Measurements from ENCODE around the gene RGPD3.

Gene RGPD3

DNA sequence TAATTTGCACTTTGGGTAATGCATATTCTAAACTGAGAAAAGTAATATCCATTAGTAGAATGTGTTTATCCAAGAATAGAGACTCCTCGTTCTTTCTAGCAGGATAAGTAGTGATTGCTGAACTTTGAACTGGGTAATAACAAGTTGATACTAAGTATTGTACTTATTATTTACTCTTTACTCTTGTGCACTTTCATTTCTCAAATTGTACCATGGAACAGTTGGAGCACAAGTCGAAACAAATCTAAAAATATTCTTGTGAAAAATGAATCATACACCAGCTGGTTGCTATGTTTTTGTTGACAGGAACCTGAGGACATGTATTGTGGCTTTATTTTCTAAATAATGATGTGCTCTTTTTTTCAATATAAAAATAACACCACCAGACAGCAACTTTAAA, 111.9 kb downstream of the RGPD3 start:
- no peak for DNase-seq (ENCODE audit: low read depth)
- TF ChIP-seq, protein P1, sequence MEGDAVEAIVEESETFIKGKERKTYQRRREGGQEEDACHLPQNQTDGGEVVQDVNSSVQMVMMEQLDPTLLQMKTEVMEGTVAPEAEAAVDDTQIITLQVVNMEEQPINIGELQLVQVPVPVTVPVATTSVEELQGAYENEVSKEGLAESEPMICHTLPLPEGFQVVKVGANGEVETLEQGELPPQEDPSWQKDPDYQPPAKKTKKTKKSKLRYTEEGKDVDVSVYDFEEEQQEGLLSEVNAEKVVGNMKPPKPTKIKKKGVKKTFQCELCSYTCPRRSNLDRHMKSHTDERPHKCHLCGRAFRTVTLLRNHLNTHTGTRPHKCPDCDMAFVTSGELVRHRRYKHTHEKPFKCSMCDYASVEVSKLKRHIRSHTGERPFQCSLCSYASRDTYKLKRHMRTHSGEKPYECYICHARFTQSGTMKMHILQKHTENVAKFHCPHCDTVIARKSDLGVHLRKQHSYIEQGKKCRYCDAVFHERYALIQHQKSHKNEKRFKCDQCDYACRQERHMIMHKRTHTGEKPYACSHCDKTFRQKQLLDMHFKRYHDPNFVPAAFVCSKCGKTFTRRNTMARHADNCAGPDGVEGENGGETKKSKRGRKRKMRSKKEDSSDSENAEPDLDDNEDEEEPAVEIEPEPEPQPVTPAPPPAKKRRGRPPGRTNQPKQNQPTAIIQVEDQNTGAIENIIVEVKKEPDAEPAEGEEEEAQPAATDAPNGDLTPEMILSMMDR (conservative IDR thresholded peaks at IDR 0.05; ENCODE audit: low read depth, low read length) = no peak

DNA sequence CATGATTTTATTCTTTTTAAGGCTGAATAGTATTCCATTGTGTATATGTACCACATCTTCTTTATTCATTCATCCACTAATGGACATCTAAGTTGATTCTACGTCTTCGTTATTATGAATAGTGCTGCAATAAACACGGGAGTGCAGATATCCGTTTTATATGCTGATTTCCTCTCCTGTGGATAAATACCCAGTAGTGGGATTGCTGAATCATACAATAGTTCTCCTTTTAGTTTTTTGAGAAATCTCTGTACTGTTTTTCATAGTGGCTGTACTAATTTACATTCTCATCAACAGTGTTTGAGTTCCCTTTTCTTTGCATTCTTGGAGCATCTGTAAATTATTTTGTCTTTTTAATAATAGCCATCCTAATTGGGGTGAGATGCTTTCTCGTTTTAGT, 114.5 kb downstream of the RGPD3 start:
- DNase-seq (ENCODE audit: low read depth) = no peak

More for the DNA sequence above, 111.9 kb downstream of the RGPD3 start:
- H3K4me3 ChIP-seq (ENCODE audit: low read depth, low read length) = no peak overlapping the region

DNA sequence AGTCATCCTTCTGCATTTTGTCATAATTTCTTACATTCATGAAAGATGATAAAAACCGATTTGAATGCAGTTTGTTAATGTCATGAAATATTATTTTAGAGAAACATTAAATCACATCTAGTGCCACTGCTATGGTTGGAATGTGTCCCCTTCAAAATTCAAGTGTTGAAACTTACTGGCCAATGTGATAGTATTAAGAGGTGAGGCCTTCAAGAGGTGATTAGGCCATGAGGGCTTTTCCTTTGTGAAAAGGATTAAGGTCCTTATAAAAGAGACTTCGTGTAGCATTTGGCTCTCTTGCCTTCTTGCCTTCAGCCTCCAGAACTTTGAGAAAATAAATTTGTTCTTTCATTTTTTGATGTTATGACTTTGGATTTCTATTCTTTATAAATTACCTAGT, 117.2 kb downstream of the RGPD3 start:
- H3K4me3 ChIP-seq (ENCODE audit: low read depth, low read length) = no peak overlapping the region
- TF ChIP-seq, protein P1 (conservative IDR thresholded peaks at IDR 0.05; ENCODE audit: low read depth, low read length) = no peak
- no peak for DNase-seq (ENCODE audit: low read depth)

More for the DNA sequence above, 114.5 kb downstream of the RGPD3 start:
- no peak overlapping the region for H3K4me3 ChIP-seq (ENCODE audit: low read depth, low read length)
- TF ChIP-seq, protein P1 (conservative IDR thresholded peaks at IDR 0.05; ENCODE audit: low read depth, low read length) = no peak

DNA sequence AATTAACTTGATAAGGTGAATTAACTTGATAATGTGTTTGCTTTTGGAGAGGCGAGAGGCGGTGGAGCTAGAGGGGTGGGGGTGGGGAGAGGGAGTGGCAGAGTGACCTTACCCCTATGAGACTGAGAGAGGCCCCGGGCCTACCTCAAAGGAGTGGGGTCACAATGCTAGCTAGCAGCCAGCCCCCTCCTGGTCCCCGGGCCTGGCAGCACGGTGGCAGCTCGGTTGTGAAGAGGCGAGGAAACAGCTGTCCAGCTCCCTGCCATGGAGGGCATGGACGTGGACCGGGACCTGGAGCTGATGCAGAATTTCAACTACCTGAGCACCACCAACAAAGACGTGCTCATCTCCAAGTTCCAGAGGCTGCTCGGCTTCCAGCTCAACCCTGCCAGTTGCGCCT, 123.9 kb downstream of the RGPD3 start:
- DNase-seq (ENCODE audit: low read depth) = no peak
- TF ChIP-seq, protein P1 (conservative IDR thresholded peaks at IDR 0.05; ENCODE audit: low read depth, low read length) = no peak
- H3K4me3 ChIP-seq (ENCODE audit: low read depth, low read length) = no peak overlapping the region

DNA sequence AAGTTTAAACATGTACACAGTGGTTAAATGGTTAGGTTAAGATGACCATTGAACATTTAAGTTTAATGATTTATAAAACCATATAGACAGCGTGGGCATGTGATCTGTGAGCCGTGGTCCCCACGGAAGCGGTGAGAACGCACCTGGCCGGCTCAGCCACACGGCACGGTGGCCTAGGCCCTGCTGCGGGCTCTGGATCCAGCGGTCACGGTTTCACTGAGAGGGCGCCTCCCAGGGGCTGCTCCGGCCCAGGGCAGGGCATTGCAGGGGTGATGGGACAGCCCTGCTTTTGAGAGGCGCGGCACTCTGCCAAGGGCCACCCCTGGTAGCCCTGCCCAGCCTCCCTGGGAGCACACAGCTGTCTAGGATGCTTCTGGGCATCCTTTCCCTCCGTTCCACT, 124.9 kb downstream of the RGPD3 start:
- no peak overlapping the region for H3K4me3 ChIP-seq (ENCODE audit: low read depth, low read length)
- no peak for DNase-seq (ENCODE audit: low read depth)
- TF ChIP-seq, protein P1 (conservative IDR thresholded peaks at IDR 0.05; ENCODE audit: low read depth, low read length) = no peak

DNA sequence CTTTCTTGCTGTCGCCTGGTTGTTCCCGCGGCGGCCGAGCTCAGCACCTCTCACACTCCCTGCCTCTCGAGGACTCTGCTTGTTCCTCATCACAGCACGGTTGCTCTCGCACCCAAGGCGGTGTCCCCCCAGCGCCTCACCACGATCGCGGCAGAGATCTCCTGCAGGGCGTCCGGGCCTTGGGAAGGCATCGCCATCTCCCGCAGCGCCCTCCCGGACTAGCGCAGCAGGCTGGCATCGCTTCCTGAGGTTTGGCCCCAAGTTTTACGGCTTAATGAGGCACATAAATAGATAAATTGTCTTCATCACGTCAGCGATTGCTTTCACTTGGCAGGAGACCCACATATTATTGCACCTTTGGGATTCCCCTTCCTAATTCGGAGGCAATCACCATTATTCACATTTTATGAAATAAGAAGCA, 125.4 kb downstream of the RGPD3 start:
- no peak for DNase-seq (ENCODE audit: low read depth)
- H3K4me3 ChIP-seq (ENCODE audit: low read depth, low read length) = no peak overlapping the region
- TF ChIP-seq, protein P1 (conservative IDR thresholded peaks at IDR 0.05; ENCODE audit: low read depth, low read length) = no peak

DNA sequence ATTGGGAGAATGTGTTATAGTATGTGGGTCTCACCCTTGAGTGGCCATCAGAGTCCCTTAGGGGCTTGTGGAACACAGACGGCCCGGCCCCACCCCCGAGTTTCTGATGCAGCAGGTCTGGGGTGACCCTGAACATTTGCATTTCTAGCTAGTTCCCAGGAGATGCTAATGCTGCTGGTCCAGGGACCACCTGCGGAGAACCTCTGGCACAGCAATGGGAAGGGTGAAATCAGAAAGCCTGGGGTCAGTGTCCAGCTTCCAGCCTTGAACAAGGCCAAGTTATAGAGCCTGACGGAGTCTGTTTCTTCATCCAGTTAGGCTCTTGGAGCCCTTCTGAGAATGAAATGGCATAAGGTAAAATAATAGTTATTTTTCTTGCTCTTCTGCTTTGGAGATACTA, 126.5 kb downstream of the RGPD3 start:
- DNase-seq (ENCODE audit: low read depth) = no peak
- H3K4me3 ChIP-seq (ENCODE audit: low read depth, low read length) = no peak overlapping the region
- TF ChIP-seq, protein P1 (conservative IDR thresholded peaks at IDR 0.05; ENCODE audit: low read depth, low read length) = no peak

All from choroid plexus epithelial cell (primary cell).